Fibroblast of skin of back (primary cell): Measurements from ENCODE around the gene RAD1.

Source experiments
- DNase-seq: peaks from one replicate; pipeline ENCODE4 v3.0.0-alpha.2; 2013

Gene RAD1

DNA sequence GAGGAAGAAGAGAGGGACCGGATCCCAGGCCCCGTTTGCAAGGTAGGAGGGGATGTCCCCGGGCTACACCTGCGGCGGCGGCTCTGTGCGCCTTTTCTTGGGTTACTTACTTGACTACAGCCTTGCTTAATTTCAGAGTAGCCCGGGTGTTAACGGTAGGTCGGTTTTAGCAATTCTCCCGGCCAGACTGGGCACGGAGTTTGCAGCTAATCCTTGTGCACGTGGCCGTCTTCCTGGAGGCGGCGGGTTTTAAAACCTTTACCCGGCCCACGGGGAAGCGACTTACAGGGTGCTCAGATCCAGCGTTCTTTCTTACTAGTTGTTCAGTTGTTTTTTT is 520 bp upstream of the RAD1 start:
- DNase-seq, result no peak

DNA sequence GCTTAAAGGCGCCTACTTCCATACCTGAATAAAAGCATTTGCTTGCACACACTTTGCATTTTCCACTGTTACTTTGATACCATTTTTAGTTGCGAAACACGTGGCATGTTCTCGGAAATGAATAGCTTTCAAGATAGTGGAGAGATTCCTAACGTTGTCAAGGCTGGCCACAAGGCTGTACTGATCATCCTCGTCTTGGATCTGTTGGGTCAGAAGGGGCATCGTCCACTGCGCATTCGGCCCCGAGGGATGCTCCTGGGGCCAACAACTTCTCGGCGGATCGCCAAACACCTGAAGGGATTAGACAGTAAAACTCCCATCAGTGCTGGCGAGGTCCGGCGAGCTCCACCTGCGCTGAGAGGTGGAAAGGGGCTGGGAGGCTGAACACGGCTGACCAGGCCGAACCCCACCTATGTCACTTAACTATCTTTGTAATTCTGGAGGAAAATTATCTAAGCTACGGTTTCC is 599 bp downstream of the RAD1 start:
- peak; percentile 25 for DNase-seq

DNA sequence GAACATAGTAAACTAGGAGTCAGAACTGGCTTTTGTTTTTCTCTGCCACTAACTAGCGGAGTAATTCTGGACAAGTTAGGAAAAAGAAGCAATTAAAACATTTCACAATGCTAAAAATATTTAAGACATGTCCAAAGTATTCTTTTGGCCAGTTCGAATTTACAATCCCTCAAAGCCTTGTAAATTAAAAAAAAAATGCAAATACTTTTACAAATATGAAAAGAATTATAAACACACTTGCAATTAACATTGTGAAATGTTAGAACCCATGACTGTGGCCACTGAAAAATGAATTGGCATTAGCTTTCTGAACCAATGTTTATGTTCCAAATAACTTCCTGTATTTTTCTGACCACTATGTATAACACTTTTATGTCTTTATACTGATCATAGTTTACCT is 2.2 kb downstream of the RAD1 start:
- peak; percentile 39 for DNase-seq

DNA sequence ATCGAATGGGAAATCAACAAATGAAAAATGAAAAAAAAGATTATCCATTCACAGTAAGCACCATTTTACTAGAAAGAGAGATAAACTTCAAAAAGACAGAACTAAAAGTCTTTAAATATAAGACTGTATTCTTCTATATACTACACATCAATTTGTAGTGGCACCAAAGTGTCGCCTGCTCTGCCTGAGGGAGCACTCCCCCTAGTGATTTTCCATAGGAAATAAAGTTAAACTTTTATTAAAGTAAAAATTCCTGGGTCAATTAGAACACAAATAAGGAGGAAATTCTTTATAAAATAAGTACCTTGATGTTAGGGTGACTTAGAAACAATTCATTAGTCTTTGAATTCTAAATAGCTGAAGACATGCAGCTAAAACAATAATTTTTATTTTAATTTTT is 9.7 kb downstream of the RAD1 start:
- no peak for DNase-seq

DNA sequence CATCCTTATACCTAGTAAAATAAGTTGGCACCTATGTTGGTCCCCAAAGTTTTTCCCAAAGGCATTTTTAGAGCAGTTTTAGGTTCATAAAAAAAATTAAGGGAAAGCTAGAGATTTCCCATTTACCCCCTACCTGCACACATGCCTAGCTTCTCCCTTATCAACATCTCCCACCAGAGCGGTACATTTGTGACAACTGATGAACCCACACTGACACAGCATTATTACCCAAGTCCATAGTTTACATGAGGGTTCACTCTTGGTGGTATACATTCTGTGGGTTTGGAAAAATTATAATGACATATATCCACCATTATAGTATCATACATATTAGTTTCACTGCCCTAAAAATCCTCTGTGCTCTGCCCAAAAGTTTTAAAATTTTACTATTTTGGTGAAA is 12.0 kb downstream of the RAD1 start:
- DNase-seq, result no peak

DNA sequence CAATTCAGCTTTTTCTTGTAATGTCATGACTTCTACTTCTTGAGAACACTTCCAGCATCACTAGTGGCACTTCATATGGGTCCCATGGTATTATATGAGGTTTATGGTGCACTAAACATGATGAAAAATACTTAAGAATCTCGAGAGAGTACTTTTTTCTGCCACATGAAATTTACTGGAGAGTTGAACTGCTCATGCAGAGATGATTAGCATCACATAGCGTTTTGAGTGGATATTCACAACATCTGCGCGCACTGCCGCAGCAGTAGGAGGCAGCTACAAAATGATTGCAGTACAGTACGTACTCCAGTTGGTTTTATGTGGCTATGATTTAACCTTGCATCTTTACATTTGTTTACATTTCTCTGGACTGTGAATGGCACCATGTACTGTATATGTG is 14.7 kb downstream of the RAD1 start:
- DNase-seq, result no peak

DNA sequence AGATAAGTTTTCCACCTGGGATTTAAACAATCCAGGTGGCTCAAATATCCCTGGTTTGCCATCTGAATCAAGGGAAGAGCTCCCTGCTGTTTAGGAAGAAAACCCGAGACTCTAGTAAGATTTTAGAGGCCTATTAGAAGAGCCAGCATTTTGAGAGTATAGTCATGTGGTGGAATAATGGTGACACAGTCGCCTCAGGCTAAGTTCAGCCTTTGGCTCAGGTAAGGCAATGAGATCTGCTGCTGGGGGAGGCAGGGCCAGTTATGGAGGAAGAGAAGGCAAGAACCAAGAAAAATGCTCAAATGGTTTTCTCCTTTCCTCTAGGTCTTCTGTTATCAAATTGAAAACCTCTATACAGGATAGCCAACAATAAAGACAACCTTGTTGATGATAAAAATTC is 16.2 kb downstream of the RAD1 start:
- DNase-seq, result no peak

DNA sequence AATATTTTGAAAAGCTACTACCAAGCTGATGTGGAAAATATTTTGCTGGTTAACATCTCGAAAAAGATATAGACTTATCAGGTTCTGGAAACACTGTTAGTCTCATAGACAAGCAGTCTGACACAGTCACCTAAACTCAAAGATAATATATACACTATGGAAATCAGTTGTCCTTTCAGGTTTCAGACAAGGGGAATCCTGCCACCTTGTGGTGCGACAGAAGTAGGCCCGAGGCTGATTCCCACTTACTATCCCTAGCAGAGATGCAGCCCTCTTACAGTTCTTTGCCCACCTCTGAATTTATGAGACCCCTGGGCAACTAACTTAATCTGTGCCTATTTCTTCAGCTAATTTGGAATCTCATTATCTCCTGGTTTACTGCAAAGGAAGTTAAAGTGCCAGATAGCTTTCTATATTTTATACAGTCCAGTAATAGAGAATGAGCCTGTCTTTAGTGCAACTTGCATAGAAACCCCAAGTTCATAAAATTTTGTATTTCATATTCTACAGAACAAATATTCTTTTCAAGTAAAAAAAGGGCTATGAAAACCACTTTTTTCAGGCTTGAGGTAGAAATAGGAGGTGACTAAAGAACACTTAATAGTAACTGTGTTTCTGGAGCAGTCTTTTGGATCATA is 16.9 kb downstream of the RAD1 start:
- peak; percentile 72 for DNase-seq

DNA sequence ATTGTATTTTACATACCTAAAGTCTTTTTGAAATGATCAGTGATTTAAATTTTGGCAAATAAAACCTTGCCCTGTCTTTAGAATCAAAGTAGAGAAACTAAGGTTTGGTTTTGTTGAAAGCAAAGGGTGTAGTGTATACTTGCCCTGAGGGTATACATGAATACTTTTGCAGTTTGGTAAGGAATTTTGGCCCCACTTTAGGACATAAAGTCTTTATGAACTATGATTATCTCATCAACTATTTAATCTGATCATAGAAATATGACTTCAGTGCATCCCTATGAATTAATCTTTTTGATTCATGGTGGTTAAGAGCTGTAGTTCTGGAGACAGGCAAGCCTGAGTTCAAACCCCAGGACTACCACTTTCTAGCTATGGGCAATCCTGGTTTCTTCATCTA is 17.7 kb downstream of the RAD1 start:
- peak; percentile 42 for DNase-seq

DNA sequence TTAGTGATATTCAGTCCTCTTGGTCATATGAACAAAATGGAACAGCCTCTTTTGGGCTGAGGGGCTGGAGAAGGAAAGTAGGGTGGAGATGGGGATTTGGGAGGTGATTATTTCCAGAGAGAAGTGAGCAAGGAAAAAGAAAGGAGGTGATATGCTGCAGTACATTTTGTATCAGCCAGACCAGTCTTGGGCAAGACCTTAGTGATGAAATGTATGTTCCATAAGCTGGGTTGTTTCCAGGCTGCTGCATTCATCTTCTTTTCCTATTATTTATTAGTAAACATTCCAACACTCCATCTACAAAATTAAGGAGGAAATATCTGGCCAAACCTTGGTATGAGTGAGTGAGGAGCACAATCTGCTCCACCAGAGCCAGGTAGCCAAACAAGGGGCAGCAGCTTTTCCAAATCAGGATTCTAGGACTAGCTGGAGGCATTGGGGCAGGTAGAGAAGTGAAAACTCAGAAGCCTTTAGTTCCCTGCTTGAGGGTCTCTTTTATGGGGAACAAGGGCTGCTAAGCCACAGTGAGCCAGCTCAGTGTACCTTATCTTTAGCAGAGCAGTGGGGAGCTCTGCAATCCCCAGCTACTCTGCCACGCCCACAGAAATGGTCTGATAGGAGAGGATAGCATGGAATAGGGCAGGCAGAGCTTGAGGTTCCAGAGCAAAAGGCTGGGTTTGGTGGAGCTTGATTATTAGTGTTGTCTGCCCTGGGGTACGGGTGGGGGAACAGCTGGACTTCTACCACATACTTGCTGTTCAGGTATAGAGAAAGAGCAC is 19.5 kb downstream of the RAD1 start:
- no peak for DNase-seq

DNA sequence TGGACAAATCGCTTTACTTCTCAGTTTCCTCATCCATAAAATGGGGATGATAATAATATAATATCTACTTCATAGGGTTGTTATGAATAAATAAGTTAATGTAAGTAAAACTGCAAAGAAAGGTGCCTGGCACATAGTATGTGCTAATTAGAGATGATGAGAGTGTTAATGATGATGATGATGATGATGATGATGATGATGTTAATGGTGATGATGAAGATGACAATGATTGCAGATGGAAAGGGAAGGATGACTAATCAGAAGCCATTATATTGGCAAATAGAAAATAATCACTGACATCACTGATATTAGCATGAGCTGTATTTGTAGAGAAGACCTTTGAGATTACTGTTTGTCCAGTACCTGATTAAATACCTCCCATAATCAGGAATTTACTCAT is 20.6 kb downstream of the RAD1 start:
- no peak for DNase-seq

DNA sequence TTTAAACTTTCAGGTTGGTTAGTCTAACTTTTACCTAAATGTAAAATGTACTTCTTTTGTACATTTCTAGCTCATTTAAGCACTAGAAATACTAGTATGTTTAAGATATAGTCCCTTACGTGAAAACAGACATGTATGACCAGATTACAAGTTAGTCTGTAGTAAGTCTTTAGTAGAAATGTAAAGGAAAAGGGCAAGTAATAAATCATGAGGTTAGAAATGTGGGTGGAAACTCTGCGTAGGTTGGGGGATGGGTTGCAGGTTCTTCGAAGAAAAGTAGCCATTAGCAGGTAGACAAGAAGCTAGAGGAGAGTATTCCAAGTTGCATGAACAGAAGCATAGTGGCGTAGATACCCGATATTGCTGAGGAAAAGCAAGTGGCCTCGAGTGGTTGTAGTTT is 22.9 kb downstream of the RAD1 start:
- no peak for DNase-seq

DNA sequence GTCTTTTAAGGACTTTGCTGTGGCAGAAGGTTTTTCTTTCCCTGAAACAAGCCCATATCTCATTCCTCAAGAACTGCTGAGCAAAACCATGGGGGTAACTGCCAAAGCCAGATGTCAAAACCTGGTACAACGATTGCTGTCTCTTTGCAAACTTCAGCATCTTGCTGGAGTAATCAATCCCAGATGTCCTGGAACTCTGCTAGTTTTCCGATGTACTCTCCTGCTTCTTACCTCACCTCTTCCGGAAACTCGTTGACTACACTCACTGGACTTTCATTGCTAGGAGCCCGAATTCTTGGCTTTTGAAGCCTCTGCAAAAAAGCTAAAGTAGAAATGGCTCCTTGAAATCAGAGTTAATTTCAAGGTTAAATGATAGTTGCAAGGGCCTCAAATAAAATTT is 23.3 kb downstream of the RAD1 start:
- DNase-seq, result peak; percentile 79

DNA sequence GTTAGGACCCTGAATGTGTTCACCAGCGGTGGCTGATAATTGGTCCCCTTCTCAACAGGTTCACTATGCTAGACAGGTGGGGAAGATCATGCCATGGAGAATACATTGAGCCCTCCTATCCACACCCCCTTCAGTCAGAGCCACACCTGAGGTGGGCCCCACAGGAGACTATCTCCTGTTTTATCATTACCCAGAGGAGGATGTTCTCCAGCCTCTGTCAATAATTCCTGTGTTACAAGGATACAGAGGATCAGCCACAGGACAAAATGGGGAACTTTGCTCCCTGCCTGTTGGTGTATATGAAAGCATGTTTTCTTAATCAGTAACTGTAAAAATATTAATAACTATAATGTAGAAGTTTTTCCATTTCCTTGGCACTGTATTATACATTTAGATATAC is 25.9 kb downstream of the RAD1 start:
- DNase-seq, result no peak

DNA sequence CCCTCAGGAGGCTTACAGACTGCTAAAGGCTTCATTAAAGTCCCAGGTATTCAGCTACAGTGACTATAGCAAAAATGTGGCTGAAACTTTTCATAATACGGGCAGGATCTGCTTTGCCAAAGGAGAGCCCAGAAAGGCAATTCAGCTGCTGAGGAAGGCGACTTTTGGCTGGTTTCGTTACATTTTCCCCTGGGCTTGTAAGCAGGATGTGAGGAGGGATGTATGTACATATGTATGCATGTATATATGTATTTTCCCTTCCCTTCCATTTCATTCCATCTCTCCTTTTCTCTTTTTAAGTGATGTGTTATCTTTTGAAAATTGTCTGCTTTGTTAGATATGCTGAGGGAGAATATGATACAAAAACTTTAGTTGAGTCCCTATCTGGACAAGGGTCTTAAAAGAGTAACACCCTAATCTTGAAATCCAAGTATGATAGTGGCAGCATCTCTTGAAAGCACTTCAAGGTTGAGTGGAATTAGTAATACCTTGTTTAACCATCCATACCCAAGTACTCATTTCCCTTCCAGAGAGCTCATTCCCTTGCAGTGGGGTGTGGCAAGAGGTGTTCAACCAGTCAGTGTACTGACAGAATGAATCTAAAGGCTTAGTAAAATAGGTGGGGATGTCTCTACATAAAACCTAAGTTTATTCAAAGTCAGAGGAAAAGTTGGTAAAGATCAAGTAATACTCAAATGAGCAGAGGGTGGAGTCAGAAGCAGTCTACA is 28.7 kb downstream of the RAD1 start:
- no peak for DNase-seq

DNA sequence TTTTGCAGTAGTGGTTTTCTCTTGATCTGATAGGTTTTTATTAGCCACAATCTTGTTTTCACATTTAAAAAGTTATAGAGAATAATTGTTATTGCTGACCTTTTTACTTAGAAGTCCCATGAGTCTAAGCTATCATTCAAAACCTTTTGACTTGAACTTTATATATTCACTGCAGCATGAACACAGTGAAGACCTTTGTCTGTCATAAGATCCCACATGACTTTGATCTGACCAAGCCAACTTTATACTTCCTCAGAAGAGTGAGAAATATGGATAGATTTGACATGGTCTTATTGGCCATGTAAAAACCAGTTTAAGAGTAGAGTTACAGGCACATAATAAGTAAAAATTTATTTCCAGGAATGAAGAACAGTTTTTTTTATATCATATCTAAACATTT is 34.1 kb downstream of the RAD1 start:
- DNase-seq, result no peak

DNA sequence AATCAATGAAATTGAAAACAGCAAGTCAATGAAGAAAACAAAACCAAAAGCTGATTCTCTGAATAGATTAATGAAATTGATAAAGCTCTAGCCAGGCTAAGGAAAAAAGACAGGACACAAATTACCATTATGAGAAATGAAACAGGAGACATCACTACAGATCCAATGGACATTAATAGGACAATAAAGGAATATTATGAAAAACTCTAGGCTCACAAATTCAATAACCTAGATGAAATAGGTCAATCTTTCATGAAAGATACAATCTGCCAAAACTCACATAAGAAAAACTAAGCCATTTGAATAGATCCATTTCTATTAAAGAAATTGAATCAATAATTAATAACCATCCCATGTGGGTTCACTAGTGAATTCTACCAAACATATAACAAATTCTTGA is 39.0 kb downstream of the RAD1 start:
- DNase-seq, result no peak

DNA sequence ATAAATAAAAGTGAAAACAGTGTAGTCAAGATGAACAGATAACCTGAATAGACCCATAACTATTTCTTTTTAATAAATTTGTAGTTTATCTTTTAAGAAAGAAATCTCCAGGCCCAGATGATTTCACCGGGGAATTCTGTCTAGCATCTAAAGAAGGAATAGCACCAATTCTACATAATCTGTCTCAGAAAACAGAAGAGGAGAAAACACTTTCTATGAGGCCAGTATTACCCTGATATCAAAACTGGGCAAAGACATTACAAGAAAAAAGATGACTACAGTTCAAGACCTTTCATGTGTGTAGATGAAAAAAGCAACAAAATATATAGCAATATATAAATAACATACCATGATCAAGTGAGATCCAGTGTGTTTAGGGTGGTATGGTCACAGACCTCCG is 44.9 kb downstream of the RAD1 start:
- DNase-seq, result no peak

DNA sequence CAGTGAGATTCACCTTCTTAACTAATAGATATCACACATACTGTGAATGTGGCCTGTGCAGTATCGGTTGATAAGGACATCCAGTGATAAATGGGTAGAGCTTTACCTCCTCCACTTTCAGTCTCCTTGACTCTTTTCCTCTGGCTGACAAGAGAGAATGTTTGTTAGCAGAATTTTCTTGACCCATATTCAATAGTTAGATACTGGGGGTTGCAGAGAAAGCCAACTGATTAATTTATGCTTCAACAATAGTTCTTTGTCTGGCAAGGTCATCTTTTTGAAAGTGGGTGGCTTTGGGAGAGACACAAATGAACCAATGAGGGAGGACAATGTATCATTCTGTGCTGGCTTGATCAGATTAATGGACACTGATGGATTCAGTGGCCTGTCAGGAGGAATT is 46.0 kb downstream of the RAD1 start:
- DNase-seq, result no peak

DNA sequence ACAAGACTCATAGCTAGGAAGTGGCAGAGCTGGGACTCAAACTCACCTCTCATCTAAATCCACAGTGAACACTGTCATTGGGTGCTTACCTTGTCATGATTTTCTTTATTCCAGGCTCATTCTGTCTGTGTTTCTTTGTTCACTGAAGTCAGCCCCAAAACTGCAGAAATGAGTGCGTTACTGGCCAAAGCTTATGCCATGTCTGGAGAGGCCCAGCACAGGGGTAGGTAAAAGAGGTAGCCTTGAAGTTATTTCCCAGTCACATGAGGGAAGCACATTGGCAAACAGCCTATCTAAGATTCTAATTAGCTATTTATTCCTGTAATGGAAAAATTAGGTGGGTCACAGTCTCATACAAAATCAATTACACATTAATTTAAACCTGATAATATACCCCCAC is 46.5 kb downstream of the RAD1 start:
- no peak for DNase-seq

DNA sequence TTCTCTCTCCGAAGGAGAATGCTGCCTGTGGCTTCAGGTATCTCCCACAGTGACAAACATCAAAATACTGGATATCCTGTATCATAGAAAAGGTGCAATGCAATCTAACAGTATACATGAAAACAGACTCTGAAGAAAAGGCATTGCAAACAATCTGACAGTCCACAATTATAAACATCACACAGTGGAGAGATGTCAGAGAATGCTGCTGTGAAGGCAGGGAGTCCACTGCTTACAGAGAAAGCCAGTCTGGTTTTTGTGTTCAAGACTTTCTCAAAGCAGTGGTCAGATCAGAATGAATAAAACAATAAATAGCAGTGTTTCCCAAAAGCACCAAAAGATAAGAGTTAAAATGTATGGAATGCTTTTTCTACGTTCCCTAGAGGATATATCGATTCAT is 47.6 kb downstream of the RAD1 start:
- DNase-seq, result no peak

DNA sequence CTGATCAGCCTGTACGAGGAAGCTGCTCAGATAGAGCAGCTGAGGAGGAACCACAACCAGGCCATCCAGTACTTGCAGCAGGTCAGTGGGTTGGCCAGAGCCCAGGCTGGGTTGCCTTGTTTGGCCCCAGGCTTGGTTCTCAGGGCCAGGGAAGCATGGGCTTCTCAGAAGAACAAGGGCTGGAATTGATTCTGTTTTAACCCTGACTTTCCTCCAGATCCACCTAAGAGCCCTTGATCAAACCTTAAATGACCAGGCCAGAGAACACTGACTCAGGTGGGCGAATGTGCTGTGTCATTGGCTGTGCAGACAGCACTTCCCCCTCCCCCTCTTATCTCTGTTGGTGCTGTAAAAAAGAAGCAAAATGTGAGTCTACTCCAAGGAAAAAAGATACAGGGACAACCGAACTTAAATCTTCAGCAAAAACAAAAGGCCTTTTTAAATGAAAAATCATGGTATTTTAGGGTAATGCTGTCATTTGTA is 48.3 kb downstream of the RAD1 start:
- no peak for DNase-seq

DNA sequence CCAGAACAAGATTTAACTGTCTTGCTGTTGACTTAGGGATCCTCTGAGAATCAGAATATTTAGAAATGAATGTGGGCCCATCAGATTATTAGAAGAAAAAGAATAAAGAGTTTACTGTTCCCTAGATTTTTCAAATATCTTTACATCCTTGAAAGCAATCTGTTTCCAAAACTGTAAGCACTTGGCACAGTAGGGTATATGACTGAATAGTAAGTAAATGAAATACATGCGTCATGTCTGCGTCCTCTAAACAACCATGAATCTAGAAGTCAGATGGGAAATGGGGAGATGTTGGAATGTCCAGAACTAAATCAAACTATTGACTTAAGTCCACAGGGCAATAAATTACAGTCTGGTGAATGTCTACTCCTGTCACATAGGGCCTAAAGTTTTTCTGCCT is 50.2 kb downstream of the RAD1 start:
- DNase-seq, result no peak

DNA sequence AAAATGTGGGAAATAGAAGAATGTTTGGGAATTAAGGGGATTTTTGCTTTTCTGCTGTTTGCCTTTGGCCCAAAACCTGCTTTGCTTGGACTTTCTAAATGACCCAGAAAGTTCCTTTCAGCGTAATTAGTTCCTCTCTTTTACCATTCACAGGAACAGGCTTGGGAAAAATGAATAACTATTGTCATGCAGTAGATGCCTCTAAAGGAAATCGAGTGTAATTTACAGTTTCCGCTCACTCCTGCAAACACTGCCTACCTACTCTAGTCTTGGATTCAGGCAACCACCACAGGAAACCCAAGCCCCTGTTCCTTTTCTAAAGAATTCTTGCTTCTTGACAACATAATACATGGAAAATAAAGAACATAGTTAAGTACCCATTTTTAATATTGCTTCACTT is 51.4 kb downstream of the RAD1 start:
- DNase-seq, result no peak
